Stimulated activated CD4-positive, alpha-beta T cell treated with anti-CD3 and anti-CD28 coated beads, Interleukin-2, amount 100 ng/mL, for 48 hours (primary cell): Measurements from ENCODE around the gene SPACA7.

ENCODE experiments used
- DNase-seq, 2 donors: peaks; one replicate each; pipeline ENCODE4 v3.0.0-alpha.2; 2020

SPACA7 gene

GRCh38 chr13:112466132-112467058 lies 90.2 kb downstream of the SPACA7 start:
- no peak for DNase-seq

GRCh38 chr13:112467236-112467635 lies 91.1 kb downstream of the SPACA7 start:
- no peak for DNase-seq

GRCh38 chr13:112468069-112468468 lies 91.9 kb downstream of the SPACA7 start:
- DNase-seq = no peak

- no peak for DNase-seq
Observed at GRCh38 chr13:112469071-112469745, 93.1 kb downstream of the SPACA7 start.

GRCh38 chr13:112473818-112474217 lies 97.7 kb downstream of the SPACA7 start:
- no peak for DNase-seq

GRCh38 chr13:112474869-112475268 lies 98.7 kb downstream of the SPACA7 start:
- no peak for DNase-seq

GRCh38 chr13:112475889-112476288 lies 99.7 kb downstream of the SPACA7 start:
- no peak for DNase-seq

GRCh38 chr13:112477070-112477619 lies 101.0 kb downstream of the SPACA7 start:
- DNase-seq = no peak

- DNase-seq = no peak
Observed at GRCh38 chr13:112479389-112479788, 103.2 kb downstream of the SPACA7 start.

GRCh38 chr13:112481458-112481857 lies 105.3 kb downstream of the SPACA7 start:
- no peak for DNase-seq

GRCh38 chr13:112483299-112483698 lies 107.1 kb downstream of the SPACA7 start:
- DNase-seq = no peak
